GM23338 (cell line): ENCODE measurements around the gene GSG1L. TPM values are rescaled to one million over a fixed set of nuclear protein-coding genes. Genes with fewer than 3 reads are reported as not detected.

ENCODE experiments used
- ATAC-seq: fragments of 200-7000 bp; cut with Tn5 transposase; 3 replicates; pipeline ENCODE4 v1.9.1; 2020
- DNase-seq: peaks from one replicate; pipeline ENCODE4 v3.0.0-alpha.2; 2015; ENCODE audit warnings: low spot score
- H2AFZ ChIP-seq: fragments of 200-600 bp; sonication (generic); 2 replicates; pipeline ENCODE4 v1.8.0; 2016; ENCODE audit warnings: antibody characterized with exemption, mild to moderate bottlenecking, moderate library complexity
- H3F3A ChIP-seq: fragments of 200-600 bp; sonication (generic); replicated peaks from 2 replicates; pipeline ENCODE4 v1.8.0; 2017; ENCODE audit warnings: antibody characterized with exemption, mixed run types, low read depth
- H3K27ac ChIP-seq: fragments of 200-600 bp; sonication (generic); 2 replicates; pipeline ENCODE4 v1.6.1; 2016; ENCODE audit warnings: low read depth
- H3K27me3 ChIP-seq: fragments of 200-600 bp; sonication (generic); 2 replicates; pipeline ENCODE4 v1.8.0; 2016; ENCODE audit warnings: mild to moderate bottlenecking, mixed run types, moderate library complexity; ENCODE audit not compliant: insufficient read depth
- H3K36me3 ChIP-seq: fragments of 200-600 bp; sonication (generic); 2 replicates; pipeline ENCODE4 v1.8.0; 2016; ENCODE audit warnings: mild to moderate bottlenecking; ENCODE audit not compliant: insufficient read depth
- H3K4me1 ChIP-seq: fragments of 200-600 bp; sonication (generic); 2 replicates; pipeline ENCODE4 v1.8.0; 2016; ENCODE audit warnings: mild to moderate bottlenecking, moderate library complexity; ENCODE audit not compliant: insufficient read depth
- H3K4me2 ChIP-seq: fragments of 200-600 bp; sonication (generic); 2 replicates; pipeline ENCODE4 v1.7.1; 2017; ENCODE audit warnings: mixed run types
- H3K4me3 ChIP-seq: fragments of 200-600 bp; sonication (generic); 2 replicates; pipeline ENCODE4 v1.6.1; 2016; ENCODE audit warnings: mixed run types
- H3K79me2 ChIP-seq: fragments of 200-600 bp; sonication (generic); replicated peaks from 2 replicates; pipeline ENCODE4 v1.8.0; 2017; ENCODE audit warnings: mild to moderate bottlenecking; ENCODE audit not compliant: insufficient read depth
- H3K9me2 ChIP-seq: fragments of 200-600 bp; sonication (generic); 2 replicates; pipeline ENCODE4 v1.8.0; 2017; ENCODE audit not compliant: insufficient read depth
- H4K20me1 ChIP-seq: fragments of 200-600 bp; sonication (generic); replicated peaks from 2 replicates; pipeline ENCODE4 v1.8.0; 2017; ENCODE audit warnings: mild to moderate bottlenecking; ENCODE audit not compliant: insufficient read depth
- H3K27ac Mint-ChIP-seq: 2 replicates; pipeline ENCODE4 v1.8.0; 2020; ENCODE audit warnings: inconsistent platforms, mild to moderate bottlenecking, moderate library complexity, mixed read lengths
- H3K27me3 Mint-ChIP-seq: 3 replicates; pipeline ENCODE4 v1.8.0; 2022; ENCODE audit warnings: low read depth, mild to moderate bottlenecking, moderate library complexity, mixed read lengths, inconsistent platforms; ENCODE audit not compliant: insufficient read depth, poor library complexity
- H3K36me3 Mint-ChIP-seq: 3 replicates; pipeline ENCODE4 v1.8.0; 2021; ENCODE audit warnings: low read depth, mild to moderate bottlenecking, inconsistent platforms, moderate library complexity, mixed read lengths
- H3K4me1 Mint-ChIP-seq: 3 replicates; pipeline ENCODE4 v1.8.0; 2020; ENCODE audit warnings: mild to moderate bottlenecking, inconsistent platforms, mixed read lengths
- H3K4me3 Mint-ChIP-seq: 3 replicates; pipeline ENCODE4 v1.8.0; 2021; ENCODE audit warnings: moderate library complexity, mild to moderate bottlenecking, inconsistent platforms, mixed read lengths
- H3K9me3 Mint-ChIP-seq: 3 replicates; pipeline ENCODE4 v1.8.0; 2020; ENCODE audit warnings: moderate library complexity, mild to moderate bottlenecking, inconsistent platforms, mixed read lengths
- EZH2 ChIP-seq: fragments of 200-600 bp; sonication (generic); IDR thresholded peaks from one replicate; pipeline ENCODE4 v1.8.0; 2017; ENCODE audit warnings: antibody characterized with exemption, mild to moderate bottlenecking, low read depth; ENCODE audit not compliant: unreplicated experiment
- EZH2phosphoT487 ChIP-seq: fragments of 200-600 bp; sonication (generic); IDR thresholded peaks from one replicate; pipeline ENCODE4 v1.8.1; 2018; ENCODE audit warnings: antibody characterized with exemption; ENCODE audit not compliant: unreplicated experiment
- NANOG ChIP-seq: IDR thresholded peaks from 2 replicates; pipeline ENCODE4 v1.6.1; 2016; ENCODE audit warnings: antibody characterized with exemption, borderline replicate concordance
- POLR2AphosphoS5 ChIP-seq: IDR thresholded peaks from 2 replicates; pipeline ENCODE4 v1.6.1; 2016; ENCODE audit warnings: antibody characterized with exemption, low read depth
- ZNF114 ChIP-seq: fragments of 250-450 bp; sonication (Bioruptor Pico); IDR thresholded peaks from 2 replicates; pipeline ENCODE4 v1.5.0; 2020; ENCODE audit warnings: mild to moderate bottlenecking, moderate library complexity
- polyA plus RNA-seq: library from polyadenylated mRNA; unstranded; fragments of >200 nt; fragmentation: Nextera tagmentation; extraction: Ambion mirVana; gene quantifications from 2 replicates; pipeline ENCODE4 v1.2.1, GENCODE V29; 2016
- total RNA-seq: library from RNA; depleted of rRNA; stranded (reverse); fragments of >200 nt; shearing (Covaris generic); gene quantifications from 2 replicates; pipeline ENCODE4 v1.2.3, GENCODE V29; 2014
- TF ChIP-seq, protein P1 (sequence below): fragments of 250-450 bp; sonication (Bioruptor Pico); IDR thresholded peaks from 2 replicates; pipeline ENCODE4 v1.5.0; 2020; ENCODE audit warnings: mild to moderate bottlenecking, moderate library complexity
- TF ChIP-seq, protein P2 (sequence below), 2 experiments: fragments of 200-600 bp in 1 of 2; sonication (generic) in 1 of 2; conservative IDR thresholded peaks; 2 replicates each; pipeline versions ENCODE4 v1.5.1 to v1.6.1; 2016 to 2017; ENCODE audit warnings: antibody characterized with exemption in 2 of 2, low read depth in 2 of 2, mild to moderate bottlenecking in 2 of 2, moderate library complexity in 1 of 2
- TF ChIP-seq, protein P3 (sequence below): IDR thresholded peaks from 2 replicates; pipeline ENCODE4 v1.6.1; 2016; ENCODE audit warnings: antibody characterized with exemption

The GSG1L gene
- total and polyA plus RNA-seq, 2 experiments from 2014 or later = 0.36 to 0.63 TPM

DNA sequence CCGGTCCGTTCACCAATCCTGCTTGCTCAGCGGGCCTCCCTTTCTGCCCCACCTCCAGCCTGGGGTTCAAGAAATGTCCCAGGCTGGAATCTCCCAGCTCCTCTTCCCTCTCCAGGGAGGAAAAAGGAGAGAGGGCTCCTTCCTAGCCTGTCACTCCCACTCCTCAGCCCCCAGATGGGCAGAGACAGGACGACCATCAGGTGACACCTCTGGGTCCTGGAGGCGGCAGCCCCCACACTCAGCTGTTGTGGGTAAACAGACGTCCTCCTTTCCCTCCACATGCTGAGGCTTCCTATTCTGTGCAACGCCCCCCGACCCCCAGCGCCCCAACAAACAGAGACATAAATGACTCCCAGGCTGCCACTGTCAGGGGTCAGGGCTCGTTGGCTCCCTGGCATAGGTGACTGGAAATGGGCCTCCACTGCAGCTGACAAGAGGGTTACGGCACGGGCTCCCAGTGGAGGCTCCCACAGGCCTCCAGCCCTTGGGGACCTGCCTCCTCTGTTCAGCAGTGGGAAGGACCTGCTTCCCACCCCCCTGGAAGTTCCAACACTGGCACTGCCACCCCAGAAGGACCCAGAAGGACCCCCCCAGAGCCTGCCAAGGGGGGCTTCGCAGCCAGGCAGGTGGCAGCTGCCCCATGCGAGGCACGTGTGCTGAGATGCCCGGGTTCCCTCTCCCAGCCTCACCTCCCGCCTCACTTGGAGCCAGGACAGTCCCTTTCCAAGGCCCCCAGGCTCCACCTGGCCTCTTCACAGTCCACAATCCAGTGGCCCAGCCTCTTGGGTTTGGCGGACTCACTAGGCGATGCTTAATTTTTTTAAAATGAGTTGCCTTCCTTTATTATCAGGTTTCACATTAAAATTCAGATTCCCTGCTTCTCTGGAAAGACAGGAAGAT lies 281.3 kb downstream of the GSG1L start (continued):
- no peak for TF ChIP-seq EZH2
- TF ChIP-seq NANOG = no peak

DNA sequence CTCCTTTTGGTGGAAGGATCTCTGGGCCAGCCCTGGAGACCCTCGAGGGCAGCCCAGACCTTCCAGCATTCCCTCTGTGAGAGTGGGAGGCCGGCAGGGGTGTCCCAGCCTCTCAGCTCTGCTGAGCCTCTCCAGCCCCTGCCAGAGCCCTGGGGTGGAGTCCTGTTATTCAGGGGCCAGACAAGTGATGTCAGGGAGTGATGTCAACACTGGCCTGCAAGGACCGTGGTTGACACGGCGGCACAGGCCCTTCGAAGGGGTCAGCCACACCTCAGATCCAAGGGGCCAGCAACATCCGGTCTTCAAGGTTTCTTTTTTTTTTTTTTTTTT lies 282.4 kb downstream of the GSG1L start:
- H3F3A ChIP-seq = no peaks in the 10 kb centered on the region
- no peak overlapping the region for H3K4me3 ChIP-seq
- H3K79me2 ChIP-seq = no peaks in the 10 kb centered on the region
- H3K9me3 Mint-ChIP-seq = no peaks in the 10 kb centered on the region
- TF ChIP-seq, protein P1, sequence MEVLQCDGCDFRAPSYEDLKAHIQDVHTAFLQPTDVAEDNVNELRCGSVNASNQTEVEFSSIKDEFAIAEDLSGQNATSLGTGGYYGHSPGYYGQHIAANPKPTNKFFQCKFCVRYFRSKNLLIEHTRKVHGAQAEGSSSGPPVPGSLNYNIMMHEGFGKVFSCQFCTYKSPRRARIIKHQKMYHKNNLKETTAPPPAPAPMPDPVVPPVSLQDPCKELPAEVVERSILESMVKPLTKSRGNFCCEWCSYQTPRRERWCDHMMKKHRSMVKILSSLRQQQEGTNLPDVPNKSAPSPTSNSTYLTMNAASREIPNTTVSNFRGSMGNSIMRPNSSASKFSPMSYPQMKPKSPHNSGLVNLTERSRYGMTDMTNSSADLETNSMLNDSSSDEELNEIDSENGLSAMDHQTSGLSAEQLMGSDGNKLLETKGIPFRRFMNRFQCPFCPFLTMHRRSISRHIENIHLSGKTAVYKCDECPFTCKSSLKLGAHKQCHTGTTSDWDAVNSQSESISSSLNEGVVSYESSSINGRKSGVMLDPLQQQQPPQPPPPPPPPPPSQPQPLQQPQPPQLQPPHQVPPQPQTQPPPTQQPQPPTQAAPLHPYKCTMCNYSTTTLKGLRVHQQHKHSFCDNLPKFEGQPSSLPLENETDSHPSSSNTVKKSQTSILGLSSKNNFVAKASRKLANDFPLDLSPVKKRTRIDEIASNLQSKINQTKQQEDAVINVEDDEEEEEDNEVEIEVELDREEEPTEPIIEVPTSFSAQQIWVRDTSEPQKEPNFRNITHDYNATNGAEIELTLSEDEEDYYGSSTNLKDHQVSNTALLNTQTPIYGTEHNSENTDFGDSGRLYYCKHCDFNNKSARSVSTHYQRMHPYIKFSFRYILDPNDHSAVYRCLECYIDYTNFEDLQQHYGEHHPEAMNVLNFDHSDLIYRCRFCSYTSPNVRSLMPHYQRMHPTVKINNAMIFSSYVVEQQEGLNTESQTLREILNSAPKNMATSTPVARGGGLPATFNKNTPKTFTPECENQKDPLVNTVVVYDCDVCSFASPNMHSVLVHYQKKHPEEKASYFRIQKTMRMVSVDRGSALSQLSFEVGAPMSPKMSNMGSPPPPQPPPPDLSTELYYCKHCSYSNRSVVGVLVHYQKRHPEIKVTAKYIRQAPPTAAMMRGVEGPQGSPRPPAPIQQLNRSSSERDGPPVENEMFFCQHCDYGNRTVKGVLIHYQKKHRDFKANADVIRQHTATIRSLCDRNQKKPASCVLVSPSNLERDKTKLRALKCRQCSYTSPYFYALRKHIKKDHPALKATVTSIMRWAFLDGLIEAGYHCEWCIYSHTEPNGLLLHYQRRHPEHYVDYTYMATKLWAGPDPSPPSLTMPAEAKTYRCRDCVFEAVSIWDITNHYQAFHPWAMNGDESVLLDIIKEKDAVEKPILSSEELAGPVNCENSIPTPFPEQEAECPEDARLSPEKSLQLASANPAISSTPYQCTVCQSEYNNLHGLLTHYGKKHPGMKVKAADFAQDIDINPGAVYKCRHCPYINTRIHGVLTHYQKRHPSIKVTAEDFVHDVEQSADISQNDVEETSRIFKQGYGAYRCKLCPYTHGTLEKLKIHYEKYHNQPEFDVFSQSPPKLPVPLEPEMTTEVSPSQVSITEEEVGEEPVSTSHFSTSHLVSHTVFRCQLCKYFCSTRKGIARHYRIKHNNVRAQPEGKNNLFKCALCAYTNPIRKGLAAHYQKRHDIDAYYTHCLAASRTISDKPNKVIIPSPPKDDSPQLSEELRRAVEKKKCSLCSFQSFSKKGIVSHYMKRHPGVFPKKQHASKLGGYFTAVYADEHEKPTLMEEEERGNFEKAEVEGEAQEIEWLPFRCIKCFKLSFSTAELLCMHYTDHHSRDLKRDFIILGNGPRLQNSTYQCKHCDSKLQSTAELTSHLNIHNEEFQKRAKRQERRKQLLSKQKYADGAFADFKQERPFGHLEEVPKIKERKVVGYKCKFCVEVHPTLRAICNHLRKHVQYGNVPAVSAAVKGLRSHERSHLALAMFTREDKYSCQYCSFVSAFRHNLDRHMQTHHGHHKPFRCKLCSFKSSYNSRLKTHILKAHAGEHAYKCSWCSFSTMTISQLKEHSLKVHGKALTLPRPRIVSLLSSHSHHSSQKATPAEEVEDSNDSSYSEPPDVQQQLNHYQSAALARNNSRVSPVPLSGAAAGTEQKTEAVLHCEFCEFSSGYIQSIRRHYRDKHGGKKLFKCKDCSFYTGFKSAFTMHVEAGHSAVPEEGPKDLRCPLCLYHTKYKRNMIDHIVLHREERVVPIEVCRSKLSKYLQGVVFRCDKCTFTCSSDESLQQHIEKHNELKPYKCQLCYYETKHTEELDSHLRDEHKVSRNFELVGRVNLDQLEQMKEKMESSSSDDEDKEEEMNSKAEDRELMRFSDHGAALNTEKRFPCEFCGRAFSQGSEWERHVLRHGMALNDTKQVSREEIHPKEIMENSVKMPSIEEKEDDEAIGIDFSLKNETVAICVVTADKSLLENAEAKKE (CRISPR knock-in tag) = no peak
- TF ChIP-seq POLR2AphosphoS5 = no peak
- TF ChIP-seq EZH2phosphoT487 = no peak
- TF ChIP-seq, protein P2, sequence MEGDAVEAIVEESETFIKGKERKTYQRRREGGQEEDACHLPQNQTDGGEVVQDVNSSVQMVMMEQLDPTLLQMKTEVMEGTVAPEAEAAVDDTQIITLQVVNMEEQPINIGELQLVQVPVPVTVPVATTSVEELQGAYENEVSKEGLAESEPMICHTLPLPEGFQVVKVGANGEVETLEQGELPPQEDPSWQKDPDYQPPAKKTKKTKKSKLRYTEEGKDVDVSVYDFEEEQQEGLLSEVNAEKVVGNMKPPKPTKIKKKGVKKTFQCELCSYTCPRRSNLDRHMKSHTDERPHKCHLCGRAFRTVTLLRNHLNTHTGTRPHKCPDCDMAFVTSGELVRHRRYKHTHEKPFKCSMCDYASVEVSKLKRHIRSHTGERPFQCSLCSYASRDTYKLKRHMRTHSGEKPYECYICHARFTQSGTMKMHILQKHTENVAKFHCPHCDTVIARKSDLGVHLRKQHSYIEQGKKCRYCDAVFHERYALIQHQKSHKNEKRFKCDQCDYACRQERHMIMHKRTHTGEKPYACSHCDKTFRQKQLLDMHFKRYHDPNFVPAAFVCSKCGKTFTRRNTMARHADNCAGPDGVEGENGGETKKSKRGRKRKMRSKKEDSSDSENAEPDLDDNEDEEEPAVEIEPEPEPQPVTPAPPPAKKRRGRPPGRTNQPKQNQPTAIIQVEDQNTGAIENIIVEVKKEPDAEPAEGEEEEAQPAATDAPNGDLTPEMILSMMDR (conservative IDR thresholded peaks at IDR 0.05; ENCODE audit: low read depth in 2 of 2) = no peak
- TF ChIP-seq, protein P3, sequence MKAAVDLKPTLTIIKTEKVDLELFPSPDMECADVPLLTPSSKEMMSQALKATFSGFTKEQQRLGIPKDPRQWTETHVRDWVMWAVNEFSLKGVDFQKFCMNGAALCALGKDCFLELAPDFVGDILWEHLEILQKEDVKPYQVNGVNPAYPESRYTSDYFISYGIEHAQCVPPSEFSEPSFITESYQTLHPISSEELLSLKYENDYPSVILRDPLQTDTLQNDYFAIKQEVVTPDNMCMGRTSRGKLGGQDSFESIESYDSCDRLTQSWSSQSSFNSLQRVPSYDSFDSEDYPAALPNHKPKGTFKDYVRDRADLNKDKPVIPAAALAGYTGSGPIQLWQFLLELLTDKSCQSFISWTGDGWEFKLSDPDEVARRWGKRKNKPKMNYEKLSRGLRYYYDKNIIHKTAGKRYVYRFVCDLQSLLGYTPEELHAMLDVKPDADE = no peak
- TF ChIP-seq NANOG = no peak
- TF ChIP-seq EZH2 = no peak
- TF ChIP-seq ZNF114 (CRISPR knock-in tag) = no peak
- H3K27me3 Mint-ChIP-seq = peaks cover 4% of the 10 kb centered on the region
- H3K4me3 Mint-ChIP-seq = no peak overlapping the region
- no peaks in the 10 kb centered on the region for H3K4me1 ChIP-seq
- no peaks in the 10 kb centered on the region for H3K27me3 ChIP-seq
- no peaks in the 10 kb centered on the region for H3K9me2 ChIP-seq
- no peak overlapping the region for H3K27ac Mint-ChIP-seq
- DNase-seq (no peak), ATAC-seq (no peak)
- H3K36me3 ChIP-seq = no peaks in the 10 kb centered on the region
- no peak overlapping the region for H3K4me2 ChIP-seq
- no peak overlapping the region for H3K27ac ChIP-seq
- no peaks in the 10 kb centered on the region for H3K36me3 Mint-ChIP-seq
- no peaks in the 10 kb centered on the region for H4K20me1 ChIP-seq
- no peak overlapping the region for H2AFZ ChIP-seq
- no peaks in the 10 kb centered on the region for H3K4me1 Mint-ChIP-seq
